ENCODE data around the gene AOAH.

DNA sequence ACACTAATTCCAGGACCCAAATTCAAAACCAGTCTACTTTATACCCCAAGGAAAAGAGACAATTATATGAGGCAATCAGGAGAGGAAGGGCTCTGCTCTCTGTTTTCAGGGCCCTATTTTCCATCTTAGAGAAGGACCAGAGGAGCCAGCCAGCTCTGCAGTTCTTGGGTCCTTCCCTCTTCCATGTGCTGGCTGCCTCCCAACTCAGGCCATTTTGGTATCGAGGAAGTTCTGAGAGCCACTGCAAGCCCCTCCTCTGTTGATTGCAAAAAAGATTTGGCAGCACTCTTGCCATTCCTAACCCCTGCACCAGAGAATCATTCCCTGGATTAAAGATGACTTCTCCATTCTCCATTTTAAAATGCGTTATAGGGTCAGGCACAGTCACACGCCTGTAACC is 151.2 kb downstream of the AOAH start:
- TF ChIP-seq, protein P1, sequence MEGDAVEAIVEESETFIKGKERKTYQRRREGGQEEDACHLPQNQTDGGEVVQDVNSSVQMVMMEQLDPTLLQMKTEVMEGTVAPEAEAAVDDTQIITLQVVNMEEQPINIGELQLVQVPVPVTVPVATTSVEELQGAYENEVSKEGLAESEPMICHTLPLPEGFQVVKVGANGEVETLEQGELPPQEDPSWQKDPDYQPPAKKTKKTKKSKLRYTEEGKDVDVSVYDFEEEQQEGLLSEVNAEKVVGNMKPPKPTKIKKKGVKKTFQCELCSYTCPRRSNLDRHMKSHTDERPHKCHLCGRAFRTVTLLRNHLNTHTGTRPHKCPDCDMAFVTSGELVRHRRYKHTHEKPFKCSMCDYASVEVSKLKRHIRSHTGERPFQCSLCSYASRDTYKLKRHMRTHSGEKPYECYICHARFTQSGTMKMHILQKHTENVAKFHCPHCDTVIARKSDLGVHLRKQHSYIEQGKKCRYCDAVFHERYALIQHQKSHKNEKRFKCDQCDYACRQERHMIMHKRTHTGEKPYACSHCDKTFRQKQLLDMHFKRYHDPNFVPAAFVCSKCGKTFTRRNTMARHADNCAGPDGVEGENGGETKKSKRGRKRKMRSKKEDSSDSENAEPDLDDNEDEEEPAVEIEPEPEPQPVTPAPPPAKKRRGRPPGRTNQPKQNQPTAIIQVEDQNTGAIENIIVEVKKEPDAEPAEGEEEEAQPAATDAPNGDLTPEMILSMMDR (IDR thresholded peaks at IDR 0.05), result no peak
- TF ChIP-seq POLR2A (IDR thresholded peaks at IDR 0.05), result no peak
- no peak for TF ChIP-seq POLR2AphosphoS5 (IDR thresholded peaks at IDR 0.05; ENCODE audit: insufficient read depth in 1 of 2, low read depth in 1 of 2)
